Ramos (cell line): ENCODE measurements around the gene IFRD2.

Experiments
- in situ Hi-C: fragments of 300-500 bp; cut with MboI; formaldehyde crosslinking; loops from one replicate; pipeline ENCODE4 v1.14.3; 2022; ENCODE audit warnings: low sequenced_read_pairs; ENCODE audit not compliant: unreplicated experiment

Gene IFRD2

DNA sequence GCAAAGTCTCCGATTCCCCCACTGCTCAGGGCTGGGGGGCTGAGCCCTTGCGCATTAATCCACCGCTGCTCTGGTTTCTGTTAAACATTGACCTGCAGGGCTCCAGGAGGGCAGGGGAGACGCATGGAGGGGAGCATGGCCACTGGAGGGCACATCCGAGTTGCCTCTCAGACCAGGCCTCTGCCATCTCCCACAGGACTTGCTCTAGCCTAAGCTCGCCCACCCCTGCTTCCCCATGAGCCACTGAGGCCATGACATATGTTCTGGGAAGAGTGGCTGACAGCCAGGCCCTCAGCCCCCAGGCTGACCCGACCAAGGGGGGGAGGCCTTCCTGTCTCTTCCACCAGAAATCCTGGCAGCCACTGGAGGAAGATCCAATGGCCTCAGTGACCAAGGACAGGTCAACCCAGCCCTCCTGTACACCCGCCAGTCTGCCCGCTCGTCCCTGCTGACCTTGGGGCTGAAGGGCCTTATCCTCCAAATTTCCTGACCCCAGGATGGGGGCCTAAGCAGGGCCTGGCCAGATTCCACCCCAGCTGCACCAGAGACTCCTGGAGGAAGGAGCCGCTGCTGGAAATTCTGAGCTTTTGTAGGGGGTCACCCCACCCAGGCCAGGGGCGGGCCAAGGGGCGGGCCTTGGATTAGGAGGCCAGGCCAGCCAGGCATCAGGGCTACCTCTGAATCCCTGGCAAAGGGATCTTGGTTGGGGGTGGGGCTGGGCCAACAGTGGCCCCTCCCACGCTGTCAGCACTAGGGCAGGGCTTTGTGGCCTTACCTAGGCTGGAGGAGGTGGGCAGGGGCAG lies 11.0 kb upstream of the IFRD2 start, which contains the start of gene HYAL1:
Gene HYAL1 (minus strand): TSS at position 562 of the 803 bp plus-strand sequence. CDS start 618 bp downstream, outside the sequence.
- in situ Hi-C loops = no loop called here

DNA sequence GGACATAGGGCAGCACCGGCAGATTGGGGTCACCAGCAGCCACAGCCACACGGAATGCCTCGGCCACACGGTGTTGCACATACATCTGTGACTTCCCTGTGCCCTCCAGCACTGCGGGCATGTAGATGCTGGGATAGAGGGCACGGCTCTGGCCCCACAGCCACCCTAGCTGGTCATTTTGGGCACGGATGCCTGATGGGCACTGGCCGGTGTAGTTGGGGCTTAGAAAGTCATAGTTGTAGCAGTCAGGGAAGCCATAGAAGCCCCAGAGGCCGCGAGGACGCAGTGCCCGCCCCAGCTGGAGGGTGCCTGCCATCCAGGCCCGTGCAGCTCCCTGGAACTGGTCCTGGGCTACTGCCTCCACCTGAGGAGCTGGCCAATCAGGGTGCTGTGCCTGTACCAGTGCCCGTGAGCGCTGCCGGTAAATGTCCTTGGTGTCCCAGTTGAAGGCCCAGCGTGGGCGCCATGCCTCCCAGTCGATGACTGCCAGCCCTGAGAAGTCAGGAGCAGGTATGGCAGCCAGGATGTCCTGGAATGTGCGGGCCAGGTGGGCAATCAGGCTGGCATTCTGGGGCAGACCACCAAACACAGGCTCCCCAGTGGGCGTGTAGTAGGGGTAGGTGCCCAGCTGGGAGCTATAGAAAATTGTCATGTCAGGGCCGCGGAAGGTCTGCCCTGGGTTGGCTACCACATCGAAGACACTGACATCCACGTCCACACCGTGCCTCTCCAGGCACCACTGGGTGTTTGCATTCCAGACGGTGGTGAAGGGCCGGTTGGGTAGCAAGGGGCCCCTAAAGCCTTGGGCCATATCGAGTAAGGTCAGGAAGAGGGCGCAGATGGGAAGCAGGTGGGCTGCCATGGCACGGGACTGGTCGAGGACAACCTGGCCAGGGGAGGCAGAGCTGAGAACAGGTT lies 10.1 kb upstream of the IFRD2 start:
- in situ Hi-C loops = no loop called here

DNA sequence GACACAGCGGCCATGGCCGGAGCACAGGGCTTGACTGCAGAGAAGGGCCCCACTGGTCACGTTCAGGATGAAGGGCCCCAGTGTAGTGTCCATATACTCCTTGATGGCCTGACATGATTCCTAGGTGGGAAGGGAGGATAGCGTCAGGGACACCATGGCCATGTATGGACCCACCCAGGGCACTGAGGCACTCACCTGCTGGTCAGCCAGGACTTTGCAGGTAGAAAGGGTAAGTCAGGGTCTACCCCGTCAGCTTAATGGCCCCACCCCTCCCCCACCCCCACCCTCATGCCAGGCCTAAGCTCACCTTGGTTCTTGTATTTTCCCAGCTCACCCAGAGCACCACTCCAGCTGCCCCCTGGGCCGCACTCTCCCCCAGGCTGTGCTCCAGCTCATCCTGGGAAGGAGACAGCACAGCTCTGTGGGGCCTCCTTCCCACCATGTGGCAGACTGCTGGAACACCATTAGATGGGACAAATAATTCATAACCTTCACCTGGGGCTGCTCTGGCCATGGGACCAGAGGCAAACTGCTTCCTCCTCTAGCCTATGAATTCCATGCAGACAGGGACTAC lies 8.5 kb upstream of the IFRD2 start:
- in situ Hi-C loops = no loop called here

DNA sequence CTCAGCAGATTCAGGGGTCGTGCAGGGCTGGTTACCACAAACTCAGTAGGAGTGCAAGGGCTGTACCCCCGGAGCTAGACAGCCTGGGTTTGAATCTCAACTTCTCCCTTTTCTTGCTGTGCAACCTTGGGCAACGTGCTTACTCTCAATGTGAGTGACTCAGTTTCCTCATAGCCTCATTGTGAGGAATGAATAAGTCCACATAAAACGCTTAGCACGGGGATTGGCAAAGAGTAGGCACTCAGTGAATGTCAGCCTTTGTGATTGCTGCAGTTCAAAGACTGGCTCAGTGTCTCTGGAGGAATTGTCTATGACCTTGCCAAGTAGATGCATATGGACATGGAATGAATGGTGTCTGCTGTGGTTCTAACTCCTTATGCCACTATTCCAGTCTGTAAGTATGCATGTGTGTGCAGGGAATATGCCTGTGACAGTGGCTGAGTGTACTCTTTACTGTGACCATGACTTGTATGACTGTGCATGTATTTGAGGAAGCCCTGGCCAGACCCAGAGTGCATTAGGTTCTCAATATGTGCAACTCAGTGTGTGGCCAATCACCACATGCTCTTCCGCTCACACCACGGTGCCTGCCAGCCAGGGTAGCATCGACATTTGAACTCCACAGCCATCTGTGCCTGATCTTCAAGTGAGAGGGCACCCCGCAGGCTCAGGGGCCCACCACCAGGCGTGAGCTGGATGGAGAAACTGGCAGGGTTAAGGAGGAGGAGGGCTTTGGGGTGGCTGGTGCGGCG lies 7.9 kb upstream of the IFRD2 start:
- in situ Hi-C loops = no loop called here

DNA sequence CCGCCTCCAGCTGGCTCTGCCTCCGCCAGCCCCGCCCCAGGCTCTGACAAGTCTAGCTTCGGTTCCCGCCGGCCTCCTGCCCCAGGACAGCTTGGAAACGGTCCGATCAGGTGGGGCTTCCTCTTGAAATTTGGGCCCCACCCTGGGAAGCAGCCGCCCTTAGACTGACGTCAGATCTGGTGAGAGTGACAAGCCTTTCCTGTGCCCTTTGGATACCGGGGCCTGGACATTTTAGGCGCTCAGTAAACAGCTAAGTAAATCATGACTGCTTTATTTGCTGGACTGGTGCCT lies 7.4 kb upstream of the IFRD2 start:
- in situ Hi-C loops = no loop called here

DNA sequence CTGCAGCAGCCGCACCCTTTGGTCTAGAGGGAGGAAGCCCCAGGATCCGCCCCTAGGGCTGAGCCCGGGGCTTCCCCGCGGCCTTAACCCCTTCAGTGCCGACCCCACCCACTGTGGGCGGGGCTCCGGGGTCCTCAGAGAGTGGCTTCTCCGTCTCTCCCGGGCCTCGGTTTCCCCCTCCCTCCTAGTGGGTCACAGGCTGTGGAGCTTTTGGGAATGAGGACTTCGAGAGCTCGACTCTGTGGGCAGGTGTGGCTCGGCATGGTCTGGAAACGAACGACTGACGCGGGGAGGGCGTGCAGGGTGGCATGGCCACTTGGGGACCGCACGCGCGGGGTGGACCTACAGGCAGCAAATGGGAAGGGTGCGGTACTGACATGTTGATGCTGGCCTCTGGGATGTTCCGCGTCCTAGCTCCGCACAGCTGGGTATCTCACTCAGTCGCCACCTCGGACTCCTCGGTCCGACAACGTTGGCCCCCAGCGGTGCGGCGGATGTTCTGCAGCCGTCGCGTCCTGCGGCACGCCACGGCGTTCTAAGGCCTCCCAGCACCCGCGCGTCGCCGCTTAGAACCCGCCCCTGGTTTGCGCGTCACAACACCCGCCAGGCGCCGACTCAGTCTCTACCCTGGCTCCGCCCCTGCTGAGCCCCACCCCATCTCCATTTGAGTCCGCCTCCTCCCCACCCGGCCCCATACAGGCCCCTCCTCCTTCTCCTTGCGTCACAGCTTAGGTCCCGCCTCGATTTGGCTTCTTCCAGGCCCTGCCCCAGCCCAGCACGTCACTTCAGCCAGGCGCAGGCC lies 6.8 kb upstream of the IFRD2 start, which contains the start of the genes HYAL3 and NAA80:
Gene HYAL3 (minus strand): TSS at position 570 of the 802 bp plus-strand sequence. CDS start 3,803 bp downstream, outside the sequence.
Gene NAA80 (minus strand): TSS at position 570 of the 802 bp plus-strand sequence. CDS start 1,942 bp downstream, outside the sequence.
- in situ Hi-C loops = no loop called here

DNA sequence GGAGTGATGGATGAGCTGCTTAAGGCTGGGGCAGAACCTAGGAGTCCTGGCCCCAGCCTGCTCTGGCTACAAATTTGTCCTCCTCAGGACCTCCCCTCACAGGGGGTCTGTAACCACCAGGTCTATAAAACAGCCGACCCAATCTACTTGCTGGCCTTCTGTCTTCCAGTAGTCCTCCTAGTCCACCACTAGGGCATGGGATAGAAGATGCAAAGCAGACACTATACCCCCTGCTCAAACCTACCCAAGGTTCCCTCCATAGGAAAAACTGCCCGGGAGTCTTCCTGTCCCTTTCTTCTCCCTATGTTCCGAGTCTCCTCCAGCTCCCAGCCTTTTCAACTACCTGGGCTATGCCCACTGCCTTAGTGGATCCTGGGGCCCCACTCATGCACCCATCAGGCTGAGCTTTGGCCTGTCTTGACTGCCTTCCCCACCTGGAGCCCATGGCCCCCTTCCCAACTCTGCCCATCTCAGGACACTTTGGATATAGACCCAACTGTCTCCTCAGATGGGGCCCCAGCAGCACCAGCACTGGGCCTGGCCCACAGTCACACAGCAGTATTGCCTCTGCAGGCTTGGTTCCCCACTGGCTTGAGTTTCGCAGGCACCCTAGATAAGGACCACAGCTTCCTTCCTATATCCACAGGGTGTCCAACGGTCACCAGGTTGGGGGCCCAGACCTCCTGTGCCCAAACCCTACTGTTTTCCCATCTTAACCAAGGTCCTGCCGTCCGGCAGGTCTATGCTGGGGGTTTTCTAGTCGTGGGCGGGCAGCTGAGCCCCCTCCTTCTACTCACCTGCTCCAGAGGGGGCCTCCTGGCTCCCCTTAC lies 5.9 kb upstream of the IFRD2 start:
- in situ Hi-C loops = no loop called here

DNA sequence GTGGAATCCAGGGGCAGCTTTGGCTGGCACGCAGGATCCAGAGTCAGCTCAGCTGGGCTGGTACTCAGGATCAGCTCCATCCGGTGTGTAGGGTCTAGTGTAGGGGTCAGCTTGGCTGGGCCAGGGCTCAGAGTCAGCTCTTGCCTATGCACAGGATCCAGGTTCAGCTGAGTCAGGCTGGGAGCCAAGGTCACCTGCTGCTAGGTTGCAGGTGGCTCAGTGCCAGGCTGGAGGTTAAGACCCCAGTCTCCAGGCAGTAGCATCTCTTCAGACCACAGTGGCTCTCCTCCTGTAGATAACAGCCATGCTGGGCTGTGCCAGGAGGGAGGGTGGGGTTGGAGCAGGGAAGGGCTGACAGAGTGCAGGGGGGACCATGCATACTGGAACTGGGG lies 5.2 kb upstream of the IFRD2 start:
- in situ Hi-C loops = no loop called here

DNA sequence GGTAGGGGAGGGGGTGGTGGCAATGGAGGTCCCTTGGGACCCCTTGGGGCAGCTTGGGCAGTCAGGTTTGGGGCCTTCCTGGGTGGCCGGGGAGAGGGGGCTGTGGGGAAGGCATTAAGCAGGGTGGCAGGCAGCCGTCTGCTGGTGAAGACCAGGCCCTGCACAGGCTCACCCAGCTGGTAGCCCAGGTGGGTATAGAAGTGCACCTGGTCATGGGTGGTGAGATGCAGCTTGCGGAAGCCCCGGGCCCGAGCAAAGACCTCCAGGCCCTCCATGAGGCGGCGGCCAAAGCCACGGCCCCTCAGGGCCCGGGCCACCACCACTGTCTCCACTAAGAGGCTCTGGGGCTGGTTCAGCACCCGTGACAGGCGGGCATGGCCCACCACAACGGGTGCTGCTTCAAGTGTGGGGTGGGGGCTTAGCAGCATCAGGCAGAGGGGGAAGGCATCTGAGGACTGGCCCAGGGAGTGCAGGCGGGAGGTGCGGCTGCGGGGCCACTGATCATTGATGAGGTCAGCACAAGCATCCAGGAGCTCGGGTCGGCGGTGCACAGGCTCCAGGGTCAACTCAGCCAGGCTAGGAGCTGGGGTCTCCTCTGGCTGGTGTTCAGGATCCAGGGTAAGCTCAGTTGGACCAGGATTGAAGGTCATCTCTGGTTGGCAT lies 4.6 kb upstream of the IFRD2 start:
- in situ Hi-C loops = no loop called here

DNA sequence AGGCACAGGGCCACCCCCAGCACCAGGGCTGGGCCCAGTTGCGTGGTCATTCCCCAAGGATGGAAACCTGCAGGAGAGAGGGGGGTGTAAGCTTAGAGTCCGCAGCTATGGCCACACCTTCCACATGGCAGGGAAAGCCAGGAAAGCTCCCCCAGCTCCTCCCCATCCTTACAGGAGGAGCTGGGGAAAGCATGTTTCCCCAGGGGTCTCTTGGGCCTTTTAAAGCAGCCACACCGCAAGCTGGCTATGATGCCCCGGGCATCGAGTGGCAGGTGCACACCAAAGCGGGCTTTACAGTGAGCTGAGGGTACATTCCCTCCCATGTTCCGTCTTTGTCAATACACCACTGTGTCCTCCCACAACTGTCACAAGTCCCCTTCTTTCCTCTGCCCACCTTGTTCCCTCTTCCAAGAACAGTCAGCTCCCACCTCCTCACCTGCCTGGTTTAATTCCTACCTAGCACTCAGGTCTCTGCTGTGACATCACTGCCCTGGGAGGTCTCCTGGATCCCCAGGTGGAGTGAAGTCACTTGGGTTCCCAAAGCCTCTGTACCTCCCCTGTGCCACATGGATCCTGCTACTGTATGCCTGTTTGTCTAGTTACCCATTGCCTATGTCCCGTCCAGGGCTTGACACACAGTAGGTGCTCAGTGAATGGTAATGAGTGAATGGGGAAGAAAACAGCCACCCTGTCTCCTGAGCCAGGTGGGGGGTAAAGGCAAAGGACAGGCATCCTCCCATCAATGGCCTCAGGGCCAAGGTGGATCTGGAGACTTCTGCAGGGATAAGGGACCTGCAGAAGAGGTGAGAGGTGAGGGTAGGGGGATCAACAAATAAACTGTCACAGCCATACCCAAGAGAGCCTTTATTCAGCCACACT lies 3.6 kb upstream of the IFRD2 start:
- in situ Hi-C loops = no loop called here

DNA sequence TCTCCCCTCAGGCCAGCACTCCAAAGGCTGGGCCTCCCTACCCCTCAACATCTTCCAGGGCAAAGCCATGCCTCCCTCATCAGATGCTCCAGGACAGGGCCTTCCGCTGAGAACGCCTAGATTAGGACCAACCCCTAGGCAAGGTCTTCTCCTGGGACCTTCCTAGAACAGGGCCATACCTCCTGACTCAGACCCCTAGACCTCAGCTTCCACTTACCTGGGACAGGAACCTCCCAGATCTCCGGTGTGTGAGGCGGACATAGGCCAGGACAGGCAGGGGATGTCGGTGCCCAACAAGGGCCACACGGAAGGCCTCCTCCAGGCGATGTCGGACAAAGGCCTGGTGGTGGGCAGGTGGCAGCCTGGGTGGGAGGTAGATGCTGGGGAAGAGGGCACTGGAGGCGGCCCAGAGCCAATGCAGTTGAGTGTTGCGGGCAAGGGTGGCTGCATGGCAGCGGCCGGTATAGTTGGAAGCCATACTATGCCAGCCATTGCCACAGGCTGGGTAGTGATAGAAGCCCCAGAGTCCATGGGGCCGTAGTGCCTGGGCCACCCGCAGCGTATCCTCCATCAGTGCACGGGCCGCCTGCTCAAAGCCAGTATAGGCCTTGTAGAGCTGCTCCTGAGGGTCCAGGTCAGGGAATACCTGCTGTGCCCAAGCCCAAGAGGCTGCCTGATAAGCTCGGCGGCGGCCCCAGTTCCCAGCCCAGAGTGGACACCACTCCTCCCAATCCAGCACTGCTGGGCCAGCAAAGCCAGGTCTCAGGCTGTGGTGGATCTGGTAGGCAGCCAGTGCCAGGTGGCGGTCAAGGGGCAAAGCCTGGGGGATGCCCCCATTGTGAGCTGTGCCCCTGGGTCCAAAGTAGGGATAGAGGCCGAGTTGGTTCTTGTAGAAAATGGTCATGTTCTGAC lies 2.5 kb upstream of the IFRD2 start:
- in situ Hi-C loops = no loop called here

DNA sequence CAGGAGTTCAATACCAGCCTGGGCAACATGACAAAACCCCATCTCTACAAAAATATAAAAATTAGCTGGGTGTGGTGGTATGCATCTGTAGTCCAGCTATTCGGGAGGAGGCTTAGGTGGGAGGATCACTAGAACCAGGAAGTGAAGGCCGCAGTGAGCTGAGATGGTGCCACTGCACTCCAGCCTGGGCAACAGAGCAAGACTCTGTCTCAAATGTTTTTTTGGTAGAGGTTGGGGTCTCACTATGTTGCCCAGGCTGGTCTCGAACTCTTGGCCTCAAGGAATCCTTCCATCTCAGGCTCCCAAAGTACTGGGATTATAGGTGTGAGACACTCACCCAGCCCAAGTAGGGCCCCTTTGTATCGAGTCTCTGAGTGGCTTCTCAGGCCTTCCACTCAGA lies 1.9 kb upstream of the IFRD2 start:
- in situ Hi-C loops = no loop called here

DNA sequence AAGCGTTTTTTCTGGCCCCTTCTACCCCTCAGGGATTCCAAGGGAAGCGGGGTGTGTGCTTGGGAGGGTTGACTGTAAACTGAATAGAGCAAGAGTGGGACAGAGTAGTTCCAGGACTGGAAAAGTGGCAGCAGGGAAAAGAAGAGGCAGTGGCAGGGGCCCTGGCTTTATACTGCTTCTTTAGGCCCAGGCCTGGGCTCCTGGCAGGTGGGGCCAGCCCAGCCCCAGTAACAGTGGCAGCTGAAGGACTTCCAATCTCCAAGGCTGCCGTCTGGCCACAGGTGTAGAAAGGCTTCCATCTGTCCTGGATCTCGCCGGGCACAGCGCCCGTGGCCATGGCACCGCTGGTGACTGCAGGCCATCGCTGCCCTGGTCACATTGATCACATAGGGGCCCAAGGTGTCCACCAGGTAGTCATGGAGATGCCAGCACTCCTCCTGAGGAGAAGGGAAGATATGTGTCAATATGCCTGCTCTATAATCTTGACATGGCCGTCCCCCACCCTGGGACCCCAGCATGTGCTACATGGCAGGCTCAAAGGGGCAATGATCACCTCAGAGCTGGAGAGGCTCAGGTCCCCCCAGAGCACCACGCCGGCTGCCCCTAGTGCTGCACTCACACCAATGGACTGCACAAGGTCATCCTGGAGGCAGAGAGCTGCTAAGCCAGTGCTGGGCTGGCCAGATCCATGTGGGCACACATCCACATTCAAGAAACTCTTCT lies 1.0 kb upstream of the IFRD2 start:
- in situ Hi-C loops = no loop called here

DNA sequence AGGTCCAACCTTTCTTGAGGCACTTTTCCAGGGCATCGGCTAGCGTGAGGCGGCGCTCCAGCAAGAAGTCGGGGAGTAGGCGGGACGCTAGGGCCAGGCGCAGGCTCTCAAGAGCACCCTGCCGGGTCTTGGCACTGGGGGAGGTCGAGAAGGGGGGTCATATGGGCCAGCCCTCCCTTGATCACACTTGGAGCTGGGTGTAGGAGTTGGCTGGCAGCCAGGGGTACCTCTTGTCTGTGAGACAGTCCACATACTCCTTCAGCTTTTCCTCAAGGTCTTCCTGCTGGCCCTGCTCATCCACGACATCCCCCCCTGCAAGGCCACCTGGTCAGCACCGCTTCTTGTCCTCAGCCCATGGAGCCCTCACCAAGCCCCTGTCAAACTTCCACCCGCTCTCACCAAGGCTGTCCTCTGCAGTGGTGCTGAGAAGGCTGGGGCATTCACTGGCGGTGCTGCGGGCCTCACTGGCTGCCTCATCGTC lies 2.0 kb downstream of the IFRD2 start:
- in situ Hi-C loops = no loop called here

DNA sequence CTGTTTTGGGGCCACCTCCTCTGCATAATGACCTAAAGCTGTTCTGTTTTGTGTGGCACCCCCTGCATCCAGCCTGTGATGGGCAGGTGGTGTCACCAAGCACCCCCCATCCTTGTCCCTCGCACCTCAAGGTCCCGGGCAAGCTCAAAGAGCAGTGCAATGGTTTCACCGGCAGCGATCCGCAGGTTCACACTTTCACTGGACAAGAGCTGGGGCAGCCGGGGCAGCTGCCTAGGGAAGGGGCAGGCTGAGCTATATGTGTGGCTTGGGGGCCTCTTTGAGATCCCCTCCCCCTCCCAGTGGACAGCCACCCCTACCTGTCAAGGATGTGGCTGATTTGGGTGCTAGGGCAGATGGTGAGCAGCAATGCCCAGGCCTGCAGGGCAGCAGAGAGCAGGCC lies 3.1 kb downstream of the IFRD2 start:
- in situ Hi-C loops = no loop called here
